HG02970 (cell line): ENCODE results near the gene PRAMEF18.
"Not testable (repeated sequence)": the region's sequence is repeated elsewhere in the genome, so short reads cannot be mapped to it uniquely, and the experiment has no call there.

Source experiments
- ATAC-seq: cut with Tn5 transposase; IDR thresholded peaks from one replicate; pipeline ENCODE4 v1.9.1; 2021; ENCODE audit warnings: mild to moderate bottlenecking, moderate library complexity, moderate number of reproducible peaks; ENCODE audit not compliant: unreplicated experiment, low FRiP score

The PRAMEF18 gene

GRCh38 chr1:13216619-13217018, 9.3 kb downstream of the PRAMEF18 start:
- ATAC-seq = not testable (repeated sequence)

GRCh38 chr1:13208712-13209111, 17.2 kb downstream of the PRAMEF18 start:
- not testable (repeated sequence) for ATAC-seq

GRCh38 chr1:13201309-13201708, 24.6 kb downstream of the PRAMEF18 start, which contains the start of gene PRAMEF13:
Gene PRAMEF13 (minus strand): TSS chr1:13201409. CDS start chr1:13199589, 1,820 bp downstream.
- not testable (repeated sequence) for ATAC-seq
